Spleen (tissue), 7 donors: ENCODE results near the gene PALM.

Source experiments
- CTCF ChIP-seq, 11 experiments: fragments of 200-600 bp in 7 of 11; fragments of 450-650 bp in 4 of 11; sonication (generic) in 4 of 11; IDR thresholded peaks in 8 of 11; conservative IDR thresholded peaks in 3 of 11; 1 replicate in 7 of 11; 2 replicates in 4 of 11; pipeline versions ENCODE4 v1.4.0 to v1.8.0; 2016 to 2021; ENCODE audit warnings: antibody characterized with exemption in 11 of 11, inconsistent platforms in 4 of 11, mild to moderate bottlenecking in 1 of 11
- POLR2AphosphoS5 ChIP-seq, 3 donors: sonication (generic); formaldehyde crosslinking; IDR thresholded peaks; one replicate each; pipeline ENCODE4 v1.5.1; 2017; ENCODE audit warnings: antibody characterized with exemption in 3 of 3
- donor health status: DM: no; HTN: no; CAD: no; lungs with moderate emphysema.
- donor health status: DM: no; HTN: no; CAD: no.
- donor health status: DM: no; HTN: no; CAD: no.

GRCh38 chr19:793806-794205 lies 85.1 kb downstream of the PALM start:
- TF ChIP-seq CTCF (IDR thresholded peaks at IDR 0.05 in 8 of 11, conservative IDR thresholded peaks at IDR 0.05 in 3 of 11), result no peak
- TF ChIP-seq POLR2AphosphoS5 (IDR thresholded peaks at IDR 0.05), result no peak
